Mucosa of descending colon (tissue), 3 donors: ENCODE data around the gene TGFA. TPM values are rescaled to one million over a fixed set of nuclear protein-coding genes. Genes with fewer than 3 reads are reported as not detected.

ENCODE experiments used
- ATAC-seq: fragments of 200-7000 bp; cut with Tn5 transposase; one replicate; pipeline ENCODE4 v1.9.1; 2020; ENCODE audit warnings: mild to moderate bottlenecking, moderate library complexity
- DNase-seq, 3 donors: peaks; one replicate each; pipeline ENCODE4 v3.0.0-alpha.2; 2020
- H3K36me3 ChIP-seq: fragments of 200-600 bp; one replicate; pipeline ENCODE4 v1.8.0; 2021; ENCODE audit warnings: low read depth, mild to moderate bottlenecking
- H3K4me1 ChIP-seq: fragments of 200-600 bp; one replicate; pipeline ENCODE4 v1.8.0; 2021; ENCODE audit warnings: low read depth, mild to moderate bottlenecking
- H3K4me3 ChIP-seq: fragments of 200-600 bp; one replicate; pipeline ENCODE4 v1.8.0; 2021; ENCODE audit warnings: mild to moderate bottlenecking
- H3K9me3 ChIP-seq: fragments of 200-600 bp; one replicate; pipeline ENCODE4 v1.8.0; 2021; ENCODE audit warnings: mild to moderate bottlenecking
- intact Hi-C, 2 donors: fragments of 100-400 bp; cut with DNase I in 1 of 2; cut with micrococcal nuclease in 1 of 2; formaldehyde crosslinking; loops; one replicate each; pipeline versions ENCODE4 v1.11.0 to v1.11.1; 2022; cut with DNase I, micrococcal nuclease
- total RNA-seq, 3 donors: library from RNA; stranded (reverse); fragmentation: NEBNext Ultra II Directional in 2 of 3; extraction: Animal tissue kit (Norgen Biotek cat#: 25700) in 2 of 3; gene quantifications; one replicate each; pipeline versions ENCODE4 v1.2.1 to v1.2.4, GENCODE V29; 2021 to 2023
- TF ChIP-seq, protein P1 (sequence below): fragments of 200-600 bp; IDR thresholded peaks from one replicate; pipeline ENCODE4 v1.8.0; 2022; ENCODE audit warnings: antibody characterized with exemption, mild to moderate bottlenecking
- donor health status: DM: no; HTN: no; CAD: no; lungs with moderate emphysema.
- donor health status: DM: no; HTN: no; CAD: no.
- donor health status: DM: no; HTN: yes; CAD: no.

Gene TGFA
- total RNA-seq, 3 donors from 2014 or later, result 13.5 to 33.5 (median 24.7) TPM

DNA sequence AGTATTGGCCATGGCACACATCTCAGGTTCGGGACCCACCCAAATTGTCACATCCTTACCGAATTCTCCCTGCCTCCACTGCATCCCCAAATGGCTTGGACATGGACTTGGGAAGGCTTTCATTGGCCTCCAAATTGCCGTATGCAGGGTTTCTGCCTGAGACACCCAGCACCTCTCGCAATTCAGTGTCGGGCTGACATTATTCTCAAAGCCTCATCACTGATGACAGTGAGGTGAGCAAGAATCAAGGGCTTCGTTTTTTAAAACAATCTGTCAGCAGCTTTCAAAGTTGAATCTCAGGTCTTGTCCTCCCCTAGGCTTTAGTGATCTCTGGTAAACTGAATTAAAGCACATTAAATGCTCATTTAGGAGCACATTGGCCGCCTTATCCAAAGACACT is 29.5 kb upstream of the TGFA start:
- no peak for ATAC-seq
- intact Hi-C loops, result no loop called here
- Histone ChIP-seq H3K36me3 (no peaks in the 10 kb centered on the region), H3K4me3 (no peak overlapping the region), H3K9me3 (no peaks in the 10 kb centered on the region), H3K4me1 (no peaks in the 10 kb centered on the region)
- DNase-seq, result no peak
- TF ChIP-seq, protein P1, sequence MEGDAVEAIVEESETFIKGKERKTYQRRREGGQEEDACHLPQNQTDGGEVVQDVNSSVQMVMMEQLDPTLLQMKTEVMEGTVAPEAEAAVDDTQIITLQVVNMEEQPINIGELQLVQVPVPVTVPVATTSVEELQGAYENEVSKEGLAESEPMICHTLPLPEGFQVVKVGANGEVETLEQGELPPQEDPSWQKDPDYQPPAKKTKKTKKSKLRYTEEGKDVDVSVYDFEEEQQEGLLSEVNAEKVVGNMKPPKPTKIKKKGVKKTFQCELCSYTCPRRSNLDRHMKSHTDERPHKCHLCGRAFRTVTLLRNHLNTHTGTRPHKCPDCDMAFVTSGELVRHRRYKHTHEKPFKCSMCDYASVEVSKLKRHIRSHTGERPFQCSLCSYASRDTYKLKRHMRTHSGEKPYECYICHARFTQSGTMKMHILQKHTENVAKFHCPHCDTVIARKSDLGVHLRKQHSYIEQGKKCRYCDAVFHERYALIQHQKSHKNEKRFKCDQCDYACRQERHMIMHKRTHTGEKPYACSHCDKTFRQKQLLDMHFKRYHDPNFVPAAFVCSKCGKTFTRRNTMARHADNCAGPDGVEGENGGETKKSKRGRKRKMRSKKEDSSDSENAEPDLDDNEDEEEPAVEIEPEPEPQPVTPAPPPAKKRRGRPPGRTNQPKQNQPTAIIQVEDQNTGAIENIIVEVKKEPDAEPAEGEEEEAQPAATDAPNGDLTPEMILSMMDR, result no peak

DNA sequence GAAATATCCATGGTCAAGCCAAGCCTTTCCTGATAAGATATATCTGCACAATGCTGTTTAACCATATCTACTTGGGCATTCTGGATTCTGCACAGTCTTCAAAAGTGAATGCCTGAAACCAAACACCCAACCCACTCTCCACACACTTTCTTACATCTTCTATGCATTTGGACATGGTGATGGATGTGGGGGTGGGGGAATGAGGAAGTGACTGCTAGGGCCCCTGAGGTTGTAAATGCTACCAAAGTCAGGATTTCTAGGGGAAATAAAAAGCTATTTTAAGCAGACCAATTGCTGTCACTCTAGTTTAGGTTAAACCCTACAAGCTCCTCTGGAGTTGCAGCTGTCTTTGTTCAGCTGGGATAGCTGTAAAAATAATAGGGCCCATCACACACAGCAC is 26.7 kb upstream of the TGFA start:
- Histone ChIP-seq H3K9me3 (no peaks in the 10 kb centered on the region), H3K4me3 (no peak overlapping the region), H3K4me1 (no peaks in the 10 kb centered on the region), H3K36me3 (no peaks in the 10 kb centered on the region)
- ATAC-seq (no peak), DNase-seq (no peak)
- TF ChIP-seq, protein P1, result no peak
- intact Hi-C loops, result no loop called here

DNA sequence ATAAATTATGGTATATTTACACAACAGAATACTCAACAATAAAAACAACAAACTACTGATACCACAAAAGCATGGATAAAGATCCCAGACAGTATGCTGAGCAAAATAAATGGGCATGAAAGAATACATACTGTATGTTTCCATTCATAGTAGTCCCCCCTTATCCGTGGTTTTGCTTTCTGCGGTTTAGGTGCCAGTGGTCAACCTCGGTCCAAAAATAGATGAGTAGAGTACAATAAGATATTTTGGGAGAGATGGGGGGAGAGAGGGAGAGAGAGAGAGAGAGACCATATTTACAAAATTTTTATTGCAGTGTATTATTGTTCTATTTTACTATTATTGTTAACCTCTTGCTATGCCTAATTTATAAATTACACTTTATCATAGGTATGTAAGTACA is 21.0 kb upstream of the TGFA start:
- Histone ChIP-seq H3K4me3 (no peak overlapping the region), H3K36me3 (no peaks in the 10 kb centered on the region), H3K9me3 (no peaks in the 10 kb centered on the region), H3K4me1 (no peaks in the 10 kb centered on the region)
- DNase-seq (no peak), ATAC-seq (no peak)
- intact Hi-C loops, result no loop called here
- TF ChIP-seq, protein P1, result no peak

DNA sequence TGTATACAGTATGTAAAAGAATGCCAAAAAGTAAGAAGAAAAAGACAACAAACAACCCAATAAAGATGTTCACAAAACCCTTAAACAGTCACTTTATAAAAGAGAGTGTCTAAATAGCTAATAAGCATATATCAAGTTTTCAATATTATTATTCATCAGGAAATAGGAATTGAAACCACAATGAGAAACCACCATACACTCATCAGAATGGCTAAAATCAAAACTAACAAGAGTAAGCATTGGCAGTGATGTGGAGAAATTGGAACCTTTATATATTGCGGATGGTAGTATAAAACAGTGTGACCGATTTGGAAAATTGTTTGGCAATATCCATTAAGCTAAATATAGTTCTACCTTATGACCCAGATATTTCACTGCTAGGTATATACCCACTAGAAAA is 20.5 kb upstream of the TGFA start:
- intact Hi-C loops, result no loop called here
- Histone ChIP-seq H3K9me3 (no peaks in the 10 kb centered on the region), H3K4me3 (no peak overlapping the region), H3K4me1 (no peaks in the 10 kb centered on the region), H3K36me3 (no peaks in the 10 kb centered on the region)
- TF ChIP-seq, protein P1, result no peak
- ATAC-seq, result no peak
- DNase-seq, result no peak

DNA sequence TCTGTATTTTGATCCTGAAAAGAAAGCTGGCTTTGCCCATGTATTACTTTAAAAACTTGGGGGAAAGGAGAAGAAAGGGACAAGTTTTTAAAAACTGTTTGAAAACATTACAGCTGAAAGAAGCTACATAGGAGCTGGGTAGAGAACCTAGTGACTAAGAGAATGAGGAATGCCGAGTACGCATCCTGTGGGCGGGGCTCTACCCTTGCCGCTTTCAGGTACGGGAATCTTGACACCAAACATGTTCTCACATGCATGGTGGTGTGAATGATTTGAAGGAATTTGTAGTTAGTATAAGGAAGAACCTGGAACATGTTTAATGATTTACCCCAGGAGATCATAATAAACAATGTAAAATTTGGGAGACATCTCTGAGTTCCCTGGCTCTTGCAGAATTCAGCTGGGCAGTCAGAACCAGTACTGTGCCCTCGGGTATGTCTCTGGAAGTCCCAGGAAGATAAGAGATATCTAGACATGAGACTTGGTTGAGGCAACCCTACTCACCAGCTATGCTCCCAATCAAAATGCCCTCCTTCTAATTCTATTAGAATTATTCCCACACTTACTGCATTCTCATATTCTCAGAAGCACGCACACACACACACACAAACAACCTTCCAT is 16.5 kb upstream of the TGFA start:
- Histone ChIP-seq H3K4me1 (no peaks in the 10 kb centered on the region), H3K4me3 (no peak overlapping the region), H3K36me3 (no peaks in the 10 kb centered on the region), H3K9me3 (no peaks in the 10 kb centered on the region)
- TF ChIP-seq, protein P1, result no peak
- DNase-seq (no peak), ATAC-seq (no peak)
- intact Hi-C loops, result no loop called here

DNA sequence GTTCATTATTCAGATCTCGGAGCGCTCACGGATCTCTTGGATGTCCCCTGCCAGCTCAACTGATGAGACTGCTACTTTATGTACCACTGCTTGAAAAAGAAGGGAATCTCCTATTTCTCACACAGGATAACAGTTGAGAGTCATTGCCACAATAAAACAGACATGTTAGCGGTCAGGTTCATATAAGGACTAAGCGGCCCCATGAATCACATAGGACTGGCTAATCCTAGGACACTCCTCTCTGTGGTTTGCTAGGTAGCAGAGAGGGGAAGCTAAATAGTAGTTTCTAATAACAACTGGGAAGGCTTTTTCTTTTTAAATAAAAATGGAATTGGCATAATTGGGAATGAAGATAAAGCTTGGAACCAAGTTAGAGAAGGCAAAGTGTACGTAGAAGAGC is 15.9 kb upstream of the TGFA start:
- Histone ChIP-seq H3K9me3 (no peaks in the 10 kb centered on the region), H3K4me3 (no peak overlapping the region), H3K36me3 (no peaks in the 10 kb centered on the region), H3K4me1 (no peaks in the 10 kb centered on the region)
- TF ChIP-seq, protein P1, result no peak
- intact Hi-C loops, result no loop called here
- DNase-seq, result no peak
- no peak for ATAC-seq
